Activated naive CD4-positive, alpha-beta T cell treated with anti-CD3 and anti-CD28 coated beads, Interleukin-2, amount 50 U/mL, for 72 hours (primary cell): ENCODE measurements around the gene FAM78A. TPM values are rescaled to one million over a fixed set of nuclear protein-coding genes. Genes with fewer than 3 reads are reported as not detected.

Experiments
- ATAC-seq, 2 donors: fragments of 150-1000 bp; cut with Tn5 transposase; 2 replicates each; pipeline ENCODE4 v1.10.0; 2021; ENCODE audit warnings: mild to moderate bottlenecking in 2 of 2, moderate library complexity in 2 of 2
- DNase-seq, 2 donors: peaks; one replicate each; pipeline ENCODE4 v3.0.0; 2021 to 2022; ENCODE audit warnings: low spot score in 2 of 2
- H3K27ac Mint-ChIP-seq, 2 donors: one replicate each; pipeline ENCODE4 v1.8.0; 2022; ENCODE audit warnings: mild to moderate bottlenecking in 2 of 2, mixed read lengths in 2 of 2
- H3K36me3 Mint-ChIP-seq, 2 donors: one replicate each; pipeline ENCODE4 v1.8.0; 2022; ENCODE audit warnings: mixed read lengths in 2 of 2
- H3K9me3 Mint-ChIP-seq, 2 donors: one replicate each; pipeline ENCODE4 v1.8.0; 2022; ENCODE audit warnings: mixed read lengths in 2 of 2
- total RNA-seq, 2 donors: library from RNA; stranded (reverse); gene quantifications; one replicate each; pipeline ENCODE4 v1.2.3, GENCODE V29; 2022

The FAM78A gene
- total RNA-seq, 2 donors from 2014 or later = 23.0 to 45.7 TPM

DNA sequence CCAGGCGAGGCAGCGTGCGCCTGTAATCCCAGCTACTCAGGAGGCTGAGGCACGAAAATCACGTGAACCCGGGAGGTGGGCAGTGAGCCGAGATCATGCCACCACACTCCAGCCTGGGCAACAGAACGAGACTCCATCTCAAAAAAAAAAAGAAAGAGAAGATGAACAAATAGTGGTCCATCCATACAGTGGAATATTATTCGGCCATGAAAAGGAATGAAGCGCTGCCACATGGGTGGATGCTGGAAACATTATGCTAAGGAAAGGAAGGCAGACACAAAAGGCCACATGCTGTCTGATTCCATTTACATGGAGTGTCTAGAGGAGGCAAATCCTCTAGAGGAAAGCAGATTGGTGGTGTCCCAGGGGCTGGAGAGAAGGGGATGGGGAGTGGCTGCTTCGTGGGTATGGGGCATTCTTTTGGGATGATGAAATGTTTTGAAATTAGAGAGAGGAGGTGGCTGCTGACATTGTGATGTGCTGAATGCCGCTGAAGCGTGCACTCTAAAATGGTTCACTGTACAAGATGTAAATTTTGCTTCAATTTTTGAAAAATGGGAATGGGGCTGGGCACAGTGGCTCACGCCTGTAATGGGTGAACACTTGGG lies 30.2 kb upstream of the FAM78A start:
- no peaks in the 10 kb centered on the region for H3K9me3 Mint-ChIP-seq

DNA sequence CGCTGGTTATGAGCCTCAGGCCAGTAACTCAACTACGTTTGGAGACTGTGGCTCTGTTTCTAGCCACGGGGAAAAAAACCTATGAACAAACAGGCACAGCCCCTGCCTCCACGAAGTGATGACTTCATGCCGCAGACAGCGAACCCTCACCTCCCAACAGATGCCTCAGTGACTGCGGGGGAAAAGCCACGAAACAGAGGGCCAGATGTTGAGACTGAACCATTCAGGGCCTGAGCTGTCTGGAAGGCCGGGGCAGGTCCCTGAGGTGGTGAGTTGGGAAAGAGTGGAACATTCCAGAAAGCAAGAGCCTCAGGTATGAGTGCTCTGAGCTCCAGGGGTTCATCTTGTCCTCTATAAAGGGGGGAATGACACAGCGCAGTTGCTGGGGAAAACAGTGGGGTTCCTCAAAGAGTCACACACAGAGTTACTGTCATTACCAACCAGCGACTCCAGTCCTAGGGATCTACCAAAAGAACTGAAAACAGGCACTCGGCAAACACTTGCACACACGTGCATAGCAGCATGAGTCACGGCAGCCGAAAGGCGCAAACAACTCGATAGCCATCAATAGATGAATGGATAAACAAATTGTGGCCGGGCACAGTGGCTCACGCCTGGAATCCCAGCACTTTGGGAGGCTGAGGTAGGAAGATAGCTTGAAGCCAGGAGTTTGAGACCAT lies 28.5 kb upstream of the FAM78A start:
- Mint-ChIP-seq H3K27ac (no peak overlapping the region), H3K9me3 (no peaks in the 10 kb centered on the region), H3K36me3 (no peaks in the 10 kb centered on the region)
- DNase-seq (no peak), ATAC-seq (no peak)

More for the DNA sequence above, 30.2 kb upstream of the FAM78A start:
- Mint-ChIP-seq H3K27ac (no peak overlapping the region), H3K36me3 (no peaks in the 10 kb centered on the region)
- ATAC-seq = no peak
- no peak for DNase-seq

DNA sequence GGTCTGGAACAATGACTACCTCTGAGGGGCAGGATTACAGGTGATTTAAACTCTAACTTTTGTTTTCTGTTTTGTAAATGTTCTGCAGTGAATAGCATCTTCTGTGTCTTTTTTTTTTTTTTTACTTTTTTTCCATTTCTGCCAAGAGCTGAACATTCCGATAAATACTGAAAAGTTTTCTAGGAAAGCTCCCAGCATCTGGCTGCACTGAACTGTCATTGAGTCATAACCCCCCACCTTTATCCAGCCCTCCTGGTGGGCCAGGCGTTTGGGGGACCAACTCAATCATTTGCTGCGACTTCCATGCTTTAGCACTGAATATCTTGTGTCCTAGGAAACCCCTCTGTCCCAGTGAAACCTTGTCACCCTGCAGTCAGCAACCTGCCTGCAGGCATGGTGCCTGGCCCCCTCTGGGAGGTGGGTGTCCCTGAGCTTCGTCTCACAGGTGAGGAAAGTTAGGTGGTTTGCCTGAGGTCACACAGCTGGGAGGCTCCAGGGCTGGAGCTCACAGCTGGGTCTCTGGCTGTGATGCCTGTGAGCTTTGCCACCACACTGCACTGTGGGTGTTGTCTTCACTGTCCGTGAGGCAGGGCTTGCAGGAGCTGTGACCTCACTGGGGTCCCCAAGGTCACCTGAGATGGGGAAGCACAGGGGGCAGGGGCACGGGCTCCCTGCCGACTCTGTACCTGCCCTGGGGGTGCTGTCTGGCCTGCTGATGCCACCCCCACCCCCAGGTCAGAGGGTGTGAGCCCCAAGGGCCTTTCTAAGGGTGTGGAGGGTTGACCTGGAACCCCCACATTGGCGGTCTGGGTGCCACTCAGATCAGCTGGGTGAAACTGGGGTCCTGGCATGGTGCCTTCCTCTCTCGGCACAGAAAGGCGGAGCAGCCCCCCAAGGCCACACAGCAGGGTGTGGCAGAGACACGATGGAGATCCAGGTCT lies 27.3 kb upstream of the FAM78A start:
- H3K36me3 Mint-ChIP-seq = no peaks in the 10 kb centered on the region
- no peaks in the 10 kb centered on the region for H3K9me3 Mint-ChIP-seq
- DNase-seq (no peak), ATAC-seq (no peak)
- H3K27ac Mint-ChIP-seq = no peak overlapping the region

DNA sequence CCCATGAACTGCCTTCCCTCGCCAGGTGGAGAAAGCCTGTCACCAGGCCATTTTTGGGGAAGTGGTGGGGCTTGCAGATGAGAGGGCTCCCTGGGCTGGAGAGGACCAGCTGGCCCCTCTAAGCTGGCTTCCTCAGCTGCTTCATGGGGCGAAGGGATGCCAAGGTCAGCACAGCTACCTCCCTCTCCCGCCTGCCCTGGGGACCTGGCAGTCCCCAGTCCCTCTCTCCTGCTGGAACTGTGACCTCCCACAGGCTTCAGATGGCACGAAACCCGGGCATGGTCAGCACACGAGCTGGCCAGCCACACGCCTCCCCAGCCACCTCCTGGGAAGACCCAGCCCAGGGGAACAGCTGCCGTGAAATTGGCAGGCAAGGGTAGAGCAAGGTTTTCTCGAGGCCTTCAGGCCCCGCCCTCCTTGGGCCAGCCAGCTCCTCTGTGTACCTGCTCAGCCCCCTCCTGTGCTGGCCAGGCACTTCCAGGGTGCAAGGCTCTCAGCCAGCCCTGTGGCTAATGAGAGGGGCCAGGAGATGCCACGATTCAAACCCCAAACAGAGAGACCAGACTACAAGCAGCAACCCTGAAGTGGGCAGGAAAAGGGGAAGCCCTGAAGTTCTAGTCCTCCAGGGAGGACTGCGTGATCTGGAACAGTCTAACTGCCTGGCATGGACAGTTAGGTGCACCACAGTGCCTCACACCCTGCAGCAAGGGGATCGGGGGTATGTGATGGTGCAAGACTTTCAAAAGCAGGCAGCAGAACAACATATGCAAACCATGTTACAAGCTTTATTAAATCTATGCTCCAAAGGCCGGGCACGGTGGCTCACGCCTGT lies 26.1 kb upstream of the FAM78A start:
- H3K9me3 Mint-ChIP-seq = no peaks in the 10 kb centered on the region
- no peak overlapping the region for H3K27ac Mint-ChIP-seq
- no peaks in the 10 kb centered on the region for H3K36me3 Mint-ChIP-seq
- DNase-seq (no peak), ATAC-seq (no peak)

DNA sequence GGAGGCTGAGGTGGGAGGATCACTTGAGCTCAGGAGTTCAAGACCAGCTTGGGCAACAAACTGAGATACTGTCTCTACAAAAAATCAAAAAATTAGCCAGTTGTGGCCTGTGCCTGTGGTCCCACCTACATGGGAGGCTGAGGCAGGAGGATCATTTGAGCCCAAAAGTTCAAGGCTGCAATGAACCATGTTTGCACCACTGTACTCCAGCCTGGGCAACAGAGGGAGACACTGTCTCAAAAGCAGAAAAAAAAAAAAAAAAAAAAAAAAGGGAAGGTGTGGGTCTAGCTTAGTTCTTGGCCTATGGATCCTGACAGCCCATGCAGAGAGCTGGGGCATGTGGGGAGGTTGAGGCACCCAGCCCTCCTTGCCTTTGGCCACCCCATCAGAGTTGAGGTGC lies 24.1 kb upstream of the FAM78A start:
- no peaks in the 10 kb centered on the region for H3K9me3 Mint-ChIP-seq
- DNase-seq (no peak), ATAC-seq (no peak)
- no peaks in the 10 kb centered on the region for H3K36me3 Mint-ChIP-seq
- H3K27ac Mint-ChIP-seq = no peak overlapping the region

DNA sequence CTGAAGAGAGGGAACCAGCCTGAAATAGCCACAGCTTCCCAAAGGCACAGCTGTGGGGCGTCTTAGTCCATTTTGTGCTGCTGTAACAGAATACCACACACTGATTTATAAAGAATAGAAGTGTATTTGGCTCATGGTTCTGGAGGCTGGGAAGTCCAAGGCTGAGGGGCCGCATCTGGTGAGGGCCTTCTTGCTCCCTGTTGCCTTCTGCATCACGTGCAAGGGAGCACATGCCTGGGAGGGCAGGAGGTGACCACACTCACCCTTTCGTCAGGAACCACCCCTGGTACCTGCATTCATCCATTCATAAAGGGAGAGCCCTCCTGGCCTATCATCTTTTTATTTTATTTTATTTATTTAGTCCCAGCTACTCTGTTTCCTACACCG lies 23.6 kb upstream of the FAM78A start:
- no peak overlapping the region for H3K27ac Mint-ChIP-seq
- H3K36me3 Mint-ChIP-seq = no peaks in the 10 kb centered on the region
- no peak for DNase-seq
- no peak for ATAC-seq
- H3K9me3 Mint-ChIP-seq = no peaks in the 10 kb centered on the region

DNA sequence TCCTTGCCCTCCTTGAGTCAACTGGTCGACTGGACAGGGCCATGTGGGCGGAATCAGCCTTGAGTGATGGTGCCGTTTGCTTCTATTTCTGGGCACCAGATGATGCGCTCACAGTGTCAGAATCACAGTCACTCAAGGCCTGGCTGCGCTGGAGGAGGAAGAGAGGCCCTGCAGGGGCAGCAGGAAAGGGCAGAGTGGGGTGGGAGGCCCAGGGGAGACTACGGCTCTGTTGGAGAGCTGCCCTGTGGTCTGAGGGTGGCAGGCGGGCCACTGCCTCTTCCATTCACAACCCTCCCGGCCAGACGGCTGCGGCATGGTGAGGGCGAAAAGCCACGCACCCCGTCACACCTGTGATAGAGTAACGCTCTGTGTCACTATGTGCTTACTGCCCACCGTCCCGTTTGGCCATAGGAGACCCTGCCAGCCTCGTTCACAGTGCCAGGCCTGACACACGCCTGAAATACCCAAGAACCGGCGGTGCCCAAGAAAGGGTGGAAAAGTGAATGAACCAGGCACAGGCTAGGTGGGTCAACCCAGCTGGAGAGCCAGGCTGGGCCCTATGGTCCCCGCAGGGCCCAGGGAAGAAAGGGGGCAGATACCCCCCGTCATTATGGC lies 23.1 kb upstream of the FAM78A start:
- no peak overlapping the region for H3K27ac Mint-ChIP-seq
- no peaks in the 10 kb centered on the region for H3K36me3 Mint-ChIP-seq
- ATAC-seq (no peak), DNase-seq (no peak)
- no peaks in the 10 kb centered on the region for H3K9me3 Mint-ChIP-seq

- H3K9me3 Mint-ChIP-seq = no peaks in the 10 kb centered on the region
- ATAC-seq (no peak), DNase-seq (no peak)
- no peaks in the 10 kb centered on the region for H3K36me3 Mint-ChIP-seq
- H3K27ac Mint-ChIP-seq = no peak overlapping the region
Measured at GRCh38 chr9:131298816-131299215, 22.5 kb upstream of the FAM78A start.

DNA sequence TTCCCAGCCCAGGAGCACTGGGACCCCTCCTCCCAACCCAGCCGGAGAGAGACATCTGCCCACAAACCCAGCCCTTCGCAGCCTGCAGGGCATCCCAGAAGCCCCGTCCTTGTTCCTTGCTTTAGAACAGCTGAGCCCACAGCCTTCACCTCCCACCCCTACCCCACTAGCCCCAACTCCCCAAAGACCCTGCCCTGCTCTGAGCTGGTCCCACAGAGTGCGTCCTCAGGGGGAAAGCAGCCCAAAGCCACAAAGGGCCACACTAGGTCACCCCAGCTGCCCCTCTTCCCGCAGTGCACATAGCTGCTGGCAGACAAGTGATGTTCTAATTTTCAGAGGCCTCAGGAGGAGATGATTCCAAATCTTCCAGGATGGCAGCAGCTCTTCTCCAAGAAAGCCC lies 22.0 kb upstream of the FAM78A start:
- DNase-seq = no peak
- no peaks in the 10 kb centered on the region for H3K36me3 Mint-ChIP-seq
- no peaks in the 10 kb centered on the region for H3K9me3 Mint-ChIP-seq
- ATAC-seq = no peak
- H3K27ac Mint-ChIP-seq = no peak overlapping the region

GRCh38 chr9:131297903-131298302 lies 21.6 kb upstream of the FAM78A start:
- no peak for ATAC-seq
- Mint-ChIP-seq H3K36me3 (no peaks in the 10 kb centered on the region), H3K27ac (no peak overlapping the region), H3K9me3 (no peaks in the 10 kb centered on the region)
- DNase-seq = no peak

GRCh38 chr9:131296906-131297500 lies 20.7 kb upstream of the FAM78A start:
- H3K9me3 Mint-ChIP-seq = no peaks in the 10 kb centered on the region
- ATAC-seq (no peak), DNase-seq (no peak)
- peak overlapping the region in 1 of 2 donors; percentile 23 for H3K27ac Mint-ChIP-seq
- no peaks in the 10 kb centered on the region for H3K36me3 Mint-ChIP-seq

DNA sequence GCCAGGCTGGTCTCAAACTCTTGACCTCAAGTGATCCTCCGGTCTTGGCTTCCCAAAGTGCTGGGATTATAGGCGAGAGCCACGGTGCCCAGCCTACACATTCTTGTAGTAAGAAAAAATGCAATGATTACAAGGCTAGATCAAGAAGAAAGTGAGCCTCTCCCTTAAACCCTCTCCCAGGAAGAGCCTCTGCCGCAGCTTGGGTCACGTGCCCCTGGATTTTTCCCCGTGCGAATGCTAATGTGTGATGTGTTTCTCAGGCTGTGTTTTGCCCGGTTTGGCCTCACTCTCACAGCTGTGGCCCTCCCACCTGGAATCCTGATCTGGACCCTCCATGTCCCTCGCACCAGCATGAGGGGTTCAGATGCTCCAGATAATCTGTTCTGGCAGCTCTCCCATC lies 20.1 kb upstream of the FAM78A start:
- ATAC-seq = no peak
- H3K27ac Mint-ChIP-seq = peak overlapping the region in 1 of 2 donors; percentile 23
- no peak for DNase-seq
- no peaks in the 10 kb centered on the region for H3K36me3 Mint-ChIP-seq
- no peaks in the 10 kb centered on the region for H3K9me3 Mint-ChIP-seq

GRCh38 chr9:131292937-131293336 lies 16.6 kb upstream of the FAM78A start:
- ATAC-seq (no peak), DNase-seq (no peak)
- no peaks in the 10 kb centered on the region for H3K36me3 Mint-ChIP-seq
- H3K27ac Mint-ChIP-seq = no peak overlapping the region
- no peaks in the 10 kb centered on the region for H3K9me3 Mint-ChIP-seq

DNA sequence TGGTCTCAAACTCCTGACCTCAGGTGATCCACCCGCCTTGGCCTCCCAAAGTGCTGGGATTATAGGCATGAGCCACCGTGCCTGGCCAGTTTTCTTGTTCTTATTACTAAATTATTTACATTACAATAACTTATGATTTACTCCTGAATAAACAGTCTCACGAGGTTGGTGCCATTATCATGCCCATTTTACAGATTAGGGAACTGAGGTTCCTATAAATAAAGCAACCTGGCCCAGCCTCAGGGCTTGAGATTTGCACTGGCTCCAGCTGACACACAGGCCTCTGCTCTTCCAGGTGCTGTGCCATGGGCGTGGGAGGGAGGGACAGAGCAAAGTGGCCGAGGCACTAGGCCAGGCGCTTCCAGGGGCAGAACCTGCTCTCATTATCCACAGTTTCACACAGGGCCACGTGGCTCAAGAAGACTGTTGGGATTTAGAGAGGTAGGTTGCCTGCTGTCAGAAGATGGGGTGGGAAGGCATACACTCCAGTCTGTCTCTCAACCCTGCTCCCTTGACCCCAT lies 15.5 kb upstream of the FAM78A start:
- Mint-ChIP-seq H3K36me3 (no peaks in the 10 kb centered on the region), H3K9me3 (no peaks in the 10 kb centered on the region), H3K27ac (no peak overlapping the region)
- ATAC-seq (no peak), DNase-seq (no peak)

- DNase-seq = no peak
- Mint-ChIP-seq H3K36me3 (no peaks in the 10 kb centered on the region), H3K9me3 (no peaks in the 10 kb centered on the region), H3K27ac (no peak overlapping the region)
- ATAC-seq = no peak
Measured at GRCh38 chr9:131290767-131291370, 14.6 kb upstream of the FAM78A start.
